Activated CD8-positive, alpha-beta memory T cell treated with anti-CD3 and anti-CD28 coated beads, Interleukin-2, amount 10 ng/mL, durations not matched to agents 7 days and 5 days (primary cell): ENCODE data around the gene MYL12A. TPM values are rescaled to one million over a fixed set of nuclear protein-coding genes. Genes with fewer than 3 reads are reported as not detected.
A peak's percentile ranks its signal among the peaks of the same experiment; 100 is the strongest.

Source experiments
- ATAC-seq: fragments of 150-1000 bp; cut with Tn5 transposase; one replicate; pipeline ENCODE4 v1.10.0; 2021; ENCODE audit warnings: moderate library complexity
- CTCF ChIA-PET: fragments of 350-600 bp; sonication (Branson Sonifier 250); formaldehyde crosslinking; loops from one replicate; lab custom pipeline; 2021; ENCODE audit warnings: antibody characterized with exemption; lab: Charles Lee
- DNase-seq: peaks from one replicate; pipeline ENCODE4 v3.0.0-alpha.2; 2020
- H3K27ac Mint-ChIP-seq: one replicate; pipeline ENCODE4 v1.8.0; 2021; ENCODE audit warnings: mild to moderate bottlenecking, mixed read lengths
- H3K27me3 Mint-ChIP-seq: one replicate; pipeline ENCODE4 v1.8.0; 2021; ENCODE audit warnings: mixed read lengths
- H3K36me3 Mint-ChIP-seq: one replicate; pipeline ENCODE4 v1.8.0; 2021; ENCODE audit warnings: mild to moderate bottlenecking, mixed read lengths
- H3K4me1 Mint-ChIP-seq: one replicate; pipeline ENCODE4 v1.8.0; 2021; ENCODE audit warnings: mixed read lengths
- H3K4me3 Mint-ChIP-seq: one replicate; pipeline ENCODE4 v1.8.0; 2021; ENCODE audit warnings: mild to moderate bottlenecking, moderate library complexity, mixed read lengths
- H3K9me3 Mint-ChIP-seq: one replicate; pipeline ENCODE4 v1.8.0; 2022; ENCODE audit warnings: low read depth, mixed read lengths
- total RNA-seq, 2 experiments: library from RNA; stranded (reverse); gene quantifications; one replicate each; pipeline ENCODE4 v1.2.3, GENCODE V29; 2021

Gene MYL12A
- total RNA-seq, 2 experiments from 2014 or later: 722 to 787 TPM

DNA sequence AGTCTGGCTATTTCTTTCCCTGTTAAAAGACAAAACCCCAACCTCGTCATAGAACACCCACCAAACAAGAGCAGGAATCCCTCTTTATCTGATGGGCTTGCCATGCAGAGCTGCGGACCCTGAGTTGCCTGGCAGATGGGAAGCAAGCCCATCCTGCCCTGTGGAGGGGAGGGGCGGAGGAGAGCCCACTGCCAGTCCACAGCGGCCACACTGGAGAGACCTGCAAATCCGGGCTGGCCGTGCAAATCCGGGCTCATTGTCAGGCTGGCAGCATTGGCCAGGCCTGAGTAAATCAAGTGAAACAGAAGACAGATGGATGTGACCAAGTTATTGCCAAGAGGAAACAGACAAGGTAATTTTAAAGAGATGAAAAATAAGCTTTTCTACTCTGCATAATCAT lies 36.3 kb downstream of the MYL12A start:
- no peak for ATAC-seq

DNA sequence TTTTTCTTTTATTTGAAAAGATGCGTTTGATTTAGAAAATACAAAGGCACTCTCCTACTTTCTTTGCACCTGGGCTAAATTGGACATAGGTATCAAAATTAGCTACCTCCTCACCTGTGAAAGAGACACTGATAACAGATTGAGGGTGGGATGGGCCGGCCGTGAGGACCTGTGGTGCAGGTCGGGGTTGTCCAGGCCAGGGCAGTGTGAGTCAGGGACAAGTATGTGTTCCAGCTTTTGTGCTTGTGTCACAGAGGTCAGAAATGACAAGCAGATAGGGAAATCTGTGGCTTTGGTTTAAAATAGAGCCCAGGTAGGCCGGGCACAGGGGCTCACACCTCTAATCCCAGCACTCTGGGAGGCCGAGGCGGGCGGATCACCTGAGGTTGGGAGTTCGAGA lies 36.9 kb downstream of the MYL12A start:
- DNase-seq (no peak), ATAC-seq (no peak)
- Mint-ChIP-seq H3K27me3 (peaks cover 2% of the 10 kb centered on the region), H3K27ac (no peak overlapping the region), H3K36me3 (no peaks in the 10 kb centered on the region), H3K4me1 (no peaks in the 10 kb centered on the region), H3K4me3 (no peak overlapping the region), H3K9me3 (no peaks in the 10 kb centered on the region)
- CTCF ChIA-PET: interaction anchor here (1.5 to 2.7 kb wide), 3 partner anchors 13 to 382 kb away, joined by 5 to 18 read pairs (median 10); no protein-coding TSS in a partner anchor

More for the DNA sequence above, 36.3 kb downstream of the MYL12A start:
- no peak for DNase-seq
- Mint-ChIP-seq H3K4me1 (no peaks in the 10 kb centered on the region), H3K27ac (no peak overlapping the region), H3K27me3 (peaks cover 2% of the 10 kb centered on the region), H3K36me3 (peaks cover 2% of the 10 kb centered on the region), H3K4me3 (no peak overlapping the region), H3K9me3 (no peaks in the 10 kb centered on the region)
- CTCF ChIA-PET: interaction anchor here (1.5 to 3.4 kb wide), 5 partner anchors 14 to 382 kb away, joined by 5 to 37 read pairs (median 13); no protein-coding TSS in a partner anchor

DNA sequence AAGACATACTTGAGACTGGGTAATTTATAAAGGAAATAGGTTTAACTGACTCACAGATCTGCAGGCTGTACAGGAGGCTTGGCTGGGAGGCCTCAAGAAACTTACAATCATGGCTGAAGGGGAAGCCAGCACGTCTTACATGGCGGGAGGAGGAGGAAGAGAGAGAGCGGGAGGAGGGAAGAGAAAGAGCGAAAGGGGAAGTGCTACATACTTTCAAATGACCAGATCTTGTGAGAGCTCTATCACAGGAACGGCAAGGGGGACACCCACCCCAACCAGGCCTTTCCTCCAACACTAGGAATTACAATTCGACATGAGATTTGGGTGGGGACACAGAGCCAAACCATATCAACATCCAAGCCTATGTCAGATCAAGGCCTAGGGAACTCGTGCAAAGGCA lies 38.6 kb downstream of the MYL12A start:
- no peak for ATAC-seq
- H3K27ac Mint-ChIP-seq: no peak overlapping the region
- H3K4me1 Mint-ChIP-seq: no peaks in the 10 kb centered on the region
- peaks cover 4% of the 10 kb centered on the region for H3K9me3 Mint-ChIP-seq
- no peaks in the 10 kb centered on the region for H3K36me3 Mint-ChIP-seq
- DNase-seq: no peak
- CTCF ChIA-PET: interaction anchor here (1.7 to 2.7 kb wide), 2 partner anchors 11 to 380 kb away, joined by 8 to 18 read pairs; no protein-coding TSS in a partner anchor
- H3K4me3 Mint-ChIP-seq: no peak overlapping the region
- peaks cover 6% of the 10 kb centered on the region for H3K27me3 Mint-ChIP-seq

DNA sequence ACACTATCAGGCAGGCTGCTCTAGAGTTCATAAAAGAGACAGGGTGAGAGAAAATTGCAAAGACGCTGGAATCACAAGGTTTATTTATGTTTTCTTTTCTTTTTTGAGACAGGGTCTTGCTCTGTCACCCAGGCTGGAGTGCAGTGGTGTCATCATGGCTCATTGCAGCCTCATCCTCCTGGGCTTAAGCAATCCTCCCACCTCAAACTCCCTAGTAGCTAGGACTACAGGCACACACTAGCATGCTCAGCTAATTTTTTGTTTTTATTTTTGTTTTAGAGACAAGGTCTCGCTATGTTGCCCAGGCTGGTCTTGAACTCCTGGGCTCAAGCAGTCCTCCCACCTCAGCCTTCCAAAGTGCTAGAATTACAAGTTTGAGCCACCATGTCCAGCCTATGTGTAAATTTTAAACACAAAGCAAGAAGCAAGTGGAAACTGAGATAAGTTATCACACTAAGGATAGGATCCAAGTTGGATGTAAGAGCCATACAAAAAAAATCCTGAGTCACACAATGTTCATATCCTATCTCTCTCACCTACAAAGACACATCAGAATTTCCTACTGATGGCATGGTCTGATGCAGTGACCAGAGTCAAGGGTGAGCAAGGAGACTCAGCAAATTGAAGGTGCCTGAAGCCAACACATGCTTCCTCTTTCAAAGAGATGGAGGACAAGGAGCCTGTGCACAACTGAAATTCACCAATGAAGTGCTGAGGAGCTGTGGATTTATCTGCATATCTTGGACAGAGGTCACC lies 45.8 kb downstream of the MYL12A start:
- DNase-seq (no peak), ATAC-seq (no peak)
- Mint-ChIP-seq H3K27me3 (peaks cover 8% of the 10 kb centered on the region), H3K4me1 (peaks cover 13% of the 10 kb centered on the region), H3K36me3 (no peaks in the 10 kb centered on the region), H3K27ac (no peak overlapping the region), H3K4me3 (no peak overlapping the region), H3K9me3 (peaks cover 4% of the 10 kb centered on the region)
- CTCF ChIA-PET: interaction anchor here (1.2 to 1.3 kb wide), 2 partner anchors 161 to 373 kb away, joined by 3 to 5 read pairs; no protein-coding TSS in a partner anchor

DNA sequence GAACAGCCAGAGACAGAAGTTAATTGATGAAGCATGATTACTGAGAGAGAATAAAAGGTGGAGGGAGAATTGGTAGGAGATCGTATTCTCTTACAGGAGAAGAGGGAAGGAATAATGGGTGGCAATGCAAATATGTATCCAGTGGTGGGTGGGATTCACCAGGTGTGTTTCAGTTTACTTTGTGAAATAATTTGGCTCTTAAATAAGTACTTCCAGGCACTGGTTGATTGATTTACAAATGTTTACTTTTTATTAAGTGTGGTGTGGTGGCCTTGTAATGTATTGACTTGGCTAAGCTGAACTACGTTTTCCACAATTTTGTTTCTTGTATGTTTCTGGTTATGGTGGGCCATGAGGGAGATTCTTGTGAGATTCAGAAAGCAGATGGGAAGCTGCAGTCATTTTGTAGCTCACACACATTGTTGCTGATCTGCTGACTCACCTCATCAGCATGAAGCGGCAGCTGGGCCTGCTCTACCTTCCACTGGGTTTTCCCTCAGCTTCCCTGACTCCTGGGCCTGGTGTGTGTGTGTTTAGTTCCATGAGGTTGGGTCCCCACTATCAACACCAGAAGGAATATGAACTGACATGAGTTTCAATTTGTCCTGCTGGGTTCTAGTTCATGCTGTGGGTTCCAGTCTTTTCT lies 47.0 kb downstream of the MYL12A start:
- peaks cover 13% of the 10 kb centered on the region for H3K4me1 Mint-ChIP-seq
- CTCF ChIA-PET: interaction anchor here (1.0 to 1.3 kb wide), 4 partner anchors 9 to 372 kb away, joined by 3 to 5 read pairs (median 4); no protein-coding TSS in a partner anchor
- H3K27me3 Mint-ChIP-seq: peaks cover 18% of the 10 kb centered on the region
- no peaks in the 10 kb centered on the region for H3K36me3 Mint-ChIP-seq
- DNase-seq: no peak
- H3K9me3 Mint-ChIP-seq: peaks cover 4% of the 10 kb centered on the region
- H3K27ac Mint-ChIP-seq: no peak overlapping the region
- H3K4me3 Mint-ChIP-seq: no peak overlapping the region
- ATAC-seq: no peak

DNA sequence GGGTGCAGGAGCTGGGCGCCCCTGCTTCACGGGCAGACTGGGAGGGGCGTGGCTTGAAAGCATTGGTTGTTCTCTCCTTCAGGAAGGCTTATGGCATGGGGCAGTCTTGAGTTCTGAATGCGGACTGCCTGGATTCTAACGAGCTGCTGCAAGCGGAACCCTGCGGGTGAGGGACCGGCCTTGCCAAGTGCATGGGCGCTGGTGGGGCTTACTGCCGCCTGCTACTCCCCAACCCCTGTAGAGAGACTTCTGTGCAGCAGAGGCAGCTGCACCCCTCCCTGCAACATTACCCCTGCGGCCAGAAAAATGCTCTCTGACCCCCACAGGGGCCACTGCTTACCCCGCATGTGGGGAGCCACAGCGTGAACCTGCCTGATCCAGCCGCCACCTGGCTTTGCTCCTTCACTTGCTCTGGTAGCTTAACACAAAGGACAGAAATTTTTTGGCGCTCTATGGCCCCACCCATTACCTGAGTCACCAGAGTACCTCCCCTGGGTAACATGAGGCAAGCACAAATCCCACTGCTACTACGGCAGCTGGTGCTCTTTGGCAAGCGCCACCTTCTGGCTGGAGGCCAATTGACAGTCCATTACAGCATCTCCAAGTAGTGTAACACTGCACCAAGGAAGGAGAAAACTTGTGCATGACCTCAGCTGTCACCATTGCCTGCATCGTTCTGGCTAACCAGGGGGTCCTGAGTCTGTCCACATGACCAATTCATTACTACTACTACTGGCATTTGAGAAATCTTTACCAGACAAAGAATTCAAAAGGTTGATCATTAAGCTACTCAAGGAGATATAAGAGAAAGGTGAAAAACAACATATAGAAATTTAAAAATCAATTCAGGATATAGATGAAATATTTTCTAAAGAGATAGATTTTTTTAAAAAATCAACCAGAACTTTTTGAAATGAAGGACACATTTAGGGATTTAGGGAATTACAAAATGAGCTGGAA lies 49.7 kb downstream of the MYL12A start:
- CTCF ChIA-PET: interaction anchor here (0.6 to 3.0 kb wide), 40 partner anchors 8 to 474 kb away, joined by 3 to 31 read pairs (median 5); no protein-coding TSS in a partner anchor
- DNase-seq: peak; percentile 97
- Mint-ChIP-seq H3K4me3 (peak overlapping the region; percentile 85), H3K4me1 (peaks cover 13% of the 10 kb centered on the region), H3K27me3 (peaks cover 37% of the 10 kb centered on the region), H3K9me3 (no peaks in the 10 kb centered on the region), H3K27ac (peak overlapping the region; percentile 74), H3K36me3 (no peaks in the 10 kb centered on the region)
- ATAC-seq: peak; percentile 98

DNA sequence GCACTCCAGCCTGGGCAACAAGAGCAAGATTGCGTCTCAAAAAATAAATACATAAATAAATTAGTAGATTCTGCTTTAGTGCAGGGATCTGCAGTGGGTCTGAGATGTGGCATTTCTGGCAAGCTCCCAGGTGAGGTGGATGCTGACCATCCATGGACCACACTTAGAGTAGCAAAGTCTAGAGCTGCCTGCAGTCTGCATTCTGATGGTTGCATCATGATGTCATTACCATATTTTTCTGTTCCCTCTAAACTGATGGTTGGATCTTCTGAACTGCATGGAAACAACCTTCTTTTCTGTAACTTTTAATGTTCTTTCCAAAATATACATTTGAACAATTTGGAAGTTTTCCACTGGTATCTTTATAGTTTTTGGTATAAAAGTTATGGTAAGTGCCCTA lies 57.2 kb downstream of the MYL12A start:
- H3K36me3 Mint-ChIP-seq: no peaks in the 10 kb centered on the region
- CTCF ChIA-PET: interaction anchor here (1.6 kb wide), 1 partner anchor 361 kb away, joined by 5 read pairs; no protein-coding TSS in a partner anchor
- ATAC-seq (peak; percentile 13), DNase-seq (no peak)
- peak overlapping the region; percentile 76 for H3K27ac Mint-ChIP-seq
- H3K9me3 Mint-ChIP-seq: no peaks in the 10 kb centered on the region
- peaks cover 27% of the 10 kb centered on the region for H3K27me3 Mint-ChIP-seq
- H3K4me3 Mint-ChIP-seq: no peak overlapping the region
- H3K4me1 Mint-ChIP-seq: peaks cover 18% of the 10 kb centered on the region

DNA sequence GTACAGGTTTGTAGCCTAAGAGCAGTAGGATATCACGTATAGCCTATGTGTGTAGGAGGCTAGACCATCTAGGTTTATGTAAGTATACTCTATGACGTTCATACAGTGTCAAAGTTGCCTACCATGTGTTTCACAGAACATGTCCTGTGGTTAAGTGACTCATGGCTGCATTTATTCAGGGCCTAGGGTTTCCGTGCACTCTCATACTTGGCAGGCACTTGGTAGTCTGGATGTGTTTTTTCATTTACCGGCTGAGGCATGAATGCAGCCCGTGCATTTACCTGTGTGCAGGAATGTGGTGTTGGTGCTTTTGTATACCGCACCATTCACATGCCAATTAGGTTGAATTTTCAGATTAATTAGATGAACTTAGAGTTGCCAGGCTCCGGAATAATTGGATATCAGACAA lies 57.8 kb downstream of the MYL12A start:
- Mint-ChIP-seq H3K9me3 (no peaks in the 10 kb centered on the region), H3K4me1 (peaks cover 18% of the 10 kb centered on the region), H3K4me3 (no peak overlapping the region), H3K27me3 (peaks cover 22% of the 10 kb centered on the region), H3K36me3 (no peaks in the 10 kb centered on the region), H3K27ac (peak overlapping the region; percentile 76)
- ATAC-seq (peak; percentile 100), DNase-seq (peak; percentile 77)
- CTCF ChIA-PET: interaction anchor here (1.1 kb wide), 1 partner anchor 8 kb away, joined by 7 read pairs; no protein-coding TSS in a partner anchor

Other genes starting within 250 kb of the MYL12A start
- gene LPIN2, start 234.7 kb upstream of the MYL12A start, total RNA-seq: 10 to 100 TPM; 77.6 to 78.4 TPM
- gene MYOM1, start 27.8 kb upstream of the MYL12A start, total RNA-seq: 1 to 10 TPM; 1.6 to 3.8 TPM
- gene MYL12B, start 14.3 kb downstream of the MYL12A start, total RNA-seq: 100 to 1,000 TPM; 313 to 322 TPM
- gene TGIF1, start 202.4 kb downstream of the MYL12A start, total RNA-seq: 10 to 100 TPM in 1 of 2 experiments, 1 to 10 TPM in 1; 9.7 to 19.0 TPM